H1 (cell line): ENCODE data around the gene PVALB. TPM values are rescaled to one million over a fixed set of nuclear protein-coding genes. Genes with fewer than 3 reads are reported as not detected.

Experiments
- CTCF ChIA-PET: fragments of 300-600 bp; sonication (Branson Sonifier 250); formaldehyde crosslinking; loops from one replicate; lab custom pipeline; 2021; ENCODE audit not compliant: partially characterized antibody; lab: Charles Lee
- POLR2A ChIA-PET: fragments of 300-600 bp; sonication (Branson Sonifier 250); formaldehyde crosslinking; loops from one replicate; lab custom pipeline; 2021; ENCODE audit warnings: inconsistent platforms; ENCODE audit not compliant: partially characterized antibody; lab: Charles Lee
- DNase-seq, 2 experiments: peaks; one replicate each; pipeline versions ENCODE4 v3.0.0 to v3.0.0-alpha.2; 2010 to 2022; ENCODE audit warnings: low spot score in 2 of 2, low read depth in 1 of 2, mixed read lengths in 1 of 2
- FAIRE-seq: peaks from 2 replicates; lab custom pipeline; 2011; peaks lifted over from hg19 to GRCh38; lab: Jason Lieb, UNC
- H2AFZ ChIP-seq: 2 replicates; pipeline ENCODE4 v1.8.1; 2012; ENCODE audit warnings: low read length, inconsistent platforms
- H2AK5ac ChIP-seq: 2 replicates; pipeline ENCODE4 v1.6.1; 2013; ENCODE audit warnings: low read depth, low read length
- H2BK120ac ChIP-seq: replicated peaks from 2 replicates; pipeline ENCODE3; 2013; ENCODE audit warnings: low read depth, low read length, inconsistent platforms
- H2BK12ac ChIP-seq: 2 replicates; pipeline ENCODE4 v1.6.1; 2013; ENCODE audit warnings: low read depth, low read length
- H2BK15ac ChIP-seq: 2 replicates; pipeline ENCODE4 v1.6.1; 2013; ENCODE audit warnings: low read length
- H2BK20ac ChIP-seq: 2 replicates; pipeline ENCODE4 v1.6.1; 2013; ENCODE audit warnings: low read length
- H2BK5ac ChIP-seq: 2 replicates; pipeline ENCODE4 v1.6.1; 2013; ENCODE audit warnings: low read depth, low read length
- H3K14ac ChIP-seq: 2 replicates; pipeline ENCODE4 v1.6.1; 2013; ENCODE audit warnings: inconsistent platforms; ENCODE audit not compliant: insufficient read length
- H3K18ac ChIP-seq: 2 replicates; pipeline ENCODE4 v1.6.1; 2013; ENCODE audit warnings: low read length; ENCODE audit errors: extremely low read depth
- H3K23ac ChIP-seq: 2 replicates; pipeline ENCODE4 v1.6.1; 2013; ENCODE audit warnings: inconsistent platforms; ENCODE audit not compliant: insufficient read length
- H3K23me2 ChIP-seq: 2 replicates; pipeline ENCODE4 v1.6.1; 2013; ENCODE audit warnings: low read depth, low read length
- H3K27ac ChIP-seq: 2 replicates; pipeline ENCODE4 v1.6.1; 2011; ENCODE audit warnings: low read depth, low read length, inconsistent platforms
- H3K27me3 ChIP-seq, 4 experiments: replicated peaks in 1 of 4; 1 replicate in 1 of 4; 2 replicates in 3 of 4; pipeline versions ENCODE4 v1.6.1 to v1.8.1; 2011 to 2013; ENCODE audit warnings: low read length in 3 of 4, mild to moderate bottlenecking in 3 of 4, inconsistent platforms in 2 of 4, mixed read lengths in 2 of 4, moderate library complexity in 1 of 4; ENCODE audit not compliant: control insufficient read depth in 3 of 4, insufficient read depth in 3 of 4; ENCODE audit errors: extremely low read depth in 1 of 4
- H3K36me3 ChIP-seq, 4 experiments: 2 replicates each; pipeline versions ENCODE4 v1.6.1 to v1.8.1; 2011 to 2013; ENCODE audit warnings: mild to moderate bottlenecking in 4 of 4, low read length in 3 of 4, moderate library complexity in 2 of 4, control low read depth in 1 of 4, inconsistent platforms in 1 of 4; ENCODE audit not compliant: insufficient read depth in 4 of 4, control insufficient read depth in 2 of 4
- H3K4ac ChIP-seq: replicated peaks from 2 replicates; pipeline ENCODE3; 2013; ENCODE audit warnings: low read length, low read depth, mixed read lengths, inconsistent platforms; ENCODE audit not compliant: insufficient read length
- H3K4me1 ChIP-seq, 4 experiments: replicated peaks in 1 of 4; 1 replicate in 1 of 4; 2 replicates in 3 of 4; pipeline versions ENCODE4 v1.6.1 to v1.8.1; 2011 to 2013; ENCODE audit warnings: low read length in 3 of 4, inconsistent platforms in 2 of 4, mixed read lengths in 1 of 4; ENCODE audit not compliant: insufficient read depth in 4 of 4, control insufficient read depth in 3 of 4
- H3K4me2 ChIP-seq, 2 experiments: 2 replicates each; pipeline versions ENCODE4 v1.6.1 to v1.8.1; 2011 to 2013; ENCODE audit warnings: low read depth in 2 of 2, low read length in 2 of 2, control low read depth in 1 of 2, inconsistent platforms in 1 of 2, mild to moderate bottlenecking in 1 of 2; ENCODE audit not compliant: insufficient read depth in 1 of 2
- H3K4me3 ChIP-seq, 4 experiments: fragments of 200-600, 300-600 bp in 1 of 4; sonication (generic), shearing (Covaris generic), sonication (Bioruptor Twin) in 1 of 4; 2 replicates each; pipeline versions ENCODE4 v1.5.1 to v1.8.1; 2011 to 2016; ENCODE audit warnings: low read length in 4 of 4, low read depth in 3 of 4, control low read depth in 2 of 4, inconsistent platforms in 2 of 4, mild to moderate bottlenecking in 2 of 4, mixed read lengths in 1 of 4, moderate library complexity in 1 of 4; ENCODE audit not compliant: insufficient read depth in 2 of 4; ENCODE audit errors: extremely low read depth in 1 of 4
- H3K56ac ChIP-seq: replicated peaks from 2 replicates; pipeline ENCODE3; 2013; ENCODE audit warnings: low read depth, mild to moderate bottlenecking, mixed read lengths, low read length, inconsistent platforms; ENCODE audit not compliant: insufficient read length
- H3K79me1 ChIP-seq: 2 replicates; pipeline ENCODE4 v1.6.1; 2013; ENCODE audit warnings: low read depth, low read length, control low read depth
- H3K79me2 ChIP-seq, 2 experiments: 2 replicates each; pipeline versions ENCODE4 v1.6.1 to v1.8.1; 2012 to 2013; ENCODE audit warnings: low read length in 2 of 2, mild to moderate bottlenecking in 2 of 2, inconsistent platforms in 1 of 2; ENCODE audit not compliant: insufficient read depth in 2 of 2, control insufficient read depth in 1 of 2
- H3K9ac ChIP-seq, 4 experiments: replicated peaks in 1 of 4; 1 replicate in 1 of 4; 2 replicates in 3 of 4; pipeline versions ENCODE4 v1.6.1 to v1.8.1; 2011 to 2013; ENCODE audit warnings: low read depth in 3 of 4, low read length in 3 of 4, control low read depth in 2 of 4, mild to moderate bottlenecking in 2 of 4, moderate library complexity in 2 of 4, inconsistent platforms in 1 of 4; ENCODE audit errors: extremely low read depth in 1 of 4
- H3K9me3 ChIP-seq, 2 experiments: 2 replicates each; pipeline versions ENCODE4 v1.6.1 to v1.8.1; 2012 to 2013; ENCODE audit warnings: mild to moderate bottlenecking in 2 of 2, moderate library complexity in 2 of 2, control low read depth in 1 of 2, inconsistent platforms in 1 of 2, low read depth in 1 of 2, low read length in 1 of 2, mixed read lengths in 1 of 2; ENCODE audit not compliant: insufficient read depth in 2 of 2
- H4K20me1 ChIP-seq, 2 experiments: replicated peaks in 1 of 2; 2 replicates each; pipeline versions ENCODE3 to v1.8.1; 2011 to 2013; ENCODE audit warnings: inconsistent platforms in 2 of 2, low read length in 2 of 2, mild to moderate bottlenecking in 1 of 2; ENCODE audit not compliant: insufficient read depth in 2 of 2, control insufficient read depth in 1 of 2
- H4K5ac ChIP-seq: 2 replicates; pipeline ENCODE4 v1.6.1; 2013; ENCODE audit warnings: low read length, low read depth, mixed read lengths, inconsistent platforms; ENCODE audit not compliant: insufficient read length
- H4K8ac ChIP-seq: 2 replicates; pipeline ENCODE4 v1.8.0; 2013; ENCODE audit warnings: mild to moderate bottlenecking, moderate library complexity, low read length, inconsistent platforms; ENCODE audit not compliant: insufficient read depth; ENCODE audit errors: extremely low read depth
- H4K91ac ChIP-seq: replicated peaks from 2 replicates; pipeline ENCODE3; 2013; ENCODE audit warnings: low read length, mixed read lengths, inconsistent platforms; ENCODE audit not compliant: insufficient read length
- CTCF ChIP-seq, 3 experiments: IDR thresholded peaks; 1 replicate in 2 of 3; 2 replicates in 1 of 3; pipeline versions ENCODE4 v1.5.1 to v1.6.1; 2011; ENCODE audit warnings: low read length in 3 of 3, mild to moderate bottlenecking in 3 of 3, inconsistent platforms in 2 of 3, low read depth in 1 of 3, moderate library complexity in 1 of 3; ENCODE audit not compliant: insufficient read depth in 1 of 3; ENCODE audit errors: control extremely low read depth in 1 of 3
- E2F6 ChIP-seq: IDR thresholded peaks from 2 replicates; pipeline ENCODE4 v1.6.1; 2012; ENCODE audit warnings: inconsistent platforms
- FOSL1 ChIP-seq: IDR thresholded peaks from 2 replicates; pipeline ENCODE4 v1.6.1; 2011; ENCODE audit warnings: mild to moderate bottlenecking, low read depth, low read length, moderate library complexity; ENCODE audit not compliant: insufficient read depth
- KDM5A ChIP-seq: fragments of 200-600 bp; IDR thresholded peaks from 2 replicates; pipeline ENCODE4 v1.7.1; 2012; ENCODE audit warnings: mild to moderate bottlenecking, low read length, inconsistent platforms, mixed read lengths
- NRF1 ChIP-seq: IDR thresholded peaks from 2 replicates; pipeline ENCODE4 v1.6.1; 2011; ENCODE audit warnings: mild to moderate bottlenecking, low read depth, low read length, improper control_type of control experiment
- POU5F1 ChIP-seq: IDR thresholded peaks from 2 replicates; pipeline ENCODE4 v1.6.1; 2011; ENCODE audit warnings: low read depth, mild to moderate bottlenecking, low read length, moderate library complexity
- SIN3A ChIP-seq, 2 experiments: IDR thresholded peaks in 1 of 2; conservative IDR thresholded peaks in 1 of 2; 2 replicates each; pipeline ENCODE4 v1.6.1; 2011 to 2012; ENCODE audit warnings: low read length in 2 of 2, improper control_type of control experiment in 1 of 2, low read depth in 1 of 2, mild to moderate bottlenecking in 1 of 2
- TEAD4 ChIP-seq: IDR thresholded peaks from 2 replicates; pipeline ENCODE4 v1.6.1; 2012; ENCODE audit warnings: low read depth, low read length, inconsistent platforms, mixed read lengths
- WGBS, 2 experiments: shearing (Covaris generic) in 1 of 2; methylation state at CpG; one replicate each; pipeline versions ENCODE4 v1.1.6 to v1.1.7; 2013 to 2015; ENCODE audit warnings: low lambda C conversion rate in 2 of 2, mixed read lengths in 2 of 2, inconsistent platforms in 1 of 2, low coverage in 1 of 2, missing lambda C conversion rate in 1 of 2; ENCODE audit not compliant: insufficient replicate concordance in 2 of 2, insufficient coverage in 1 of 2, insufficient read length in 1 of 2; ENCODE audit errors: extremely low coverage in 1 of 2, missing lambda C conversion rate in 1 of 2; 5-methylcytosine and 5-hydroxymethylcytosine counted together
- polyA plus RNA-seq, 7 experiments: library from polyadenylated mRNA; depleted of rRNA in 3 of 7; stranded (reverse) in 5 of 7; unstranded in 2 of 7; fragments of >200 nt in 5 of 7; fragments of 200-250 nt in 2 of 7; gene quantifications; 1 replicate in 5 of 7; 2 replicates in 1 of 7; 4 replicates in 1 of 7; pipeline versions ENCODE4 v1.2.1 to v1.2.3, GENCODE V29; 2011 to 2013; ENCODE audit warnings: missing spikeins in 2 of 7, mixed read lengths in 2 of 7
- total RNA-seq: library from RNA; stranded (reverse); fragmentation: NEBNext Ultra II Directional; extraction: Animal tissue kit (Norgen Biotek cat#: 25700); gene quantifications from 2 replicates; pipeline ENCODE4 v1.2.1, GENCODE V29; 2021

PVALB gene
- total and polyA plus RNA-seq, 2 of the 8 experiments (the other 6 are each of a cell fraction or from before 2014, with no cell fraction given): 1.7 to 5.4 TPM

GRCh38 chr22:36761553-36762240, 55.1 kb downstream of the PVALB start:
- no peak overlapping the region for H2AK5ac ChIP-seq
- no peak overlapping the region for H4K91ac ChIP-seq
- no peak overlapping the region for H3K18ac ChIP-seq
- H3K23me2 ChIP-seq: no peaks in the 10 kb centered on the region
- H2BK15ac ChIP-seq: no peak overlapping the region
- no peak overlapping the region for H4K8ac ChIP-seq
- CTCF ChIA-PET: interaction anchor here (0.7 to 6.4 kb wide), 6 partner anchors 8 to 223 kb away, joined by 3 to 43 read pairs (median 8); no protein-coding TSS in a partner anchor
- peaks cover 0 to 2% (median 0%) of the 10 kb centered on the region in 4 experiments; a peak in 2 of 7 replicates for H3K4me1 ChIP-seq
- FAIRE-seq (no peak), DNase-seq (no peak)
- H2BK120ac ChIP-seq: no peak overlapping the region
- no peak overlapping the region for H4K5ac ChIP-seq
- H3K9me3 ChIP-seq: no peaks in the 10 kb centered on the region
- H4K20me1 ChIP-seq: peaks cover 0 to 2% of the 10 kb centered on the region in 2 experiments
- no peak overlapping the region for H3K14ac ChIP-seq
- no peak overlapping the region for H3K4me2 ChIP-seq
- H3K79me2 ChIP-seq: no peaks in the 10 kb centered on the region
- no peak overlapping the region for H3K56ac ChIP-seq
- POLR2A ChIA-PET: interaction anchor here (1.0 to 1.4 kb wide), 2 partner anchors 9 to 12 kb away, joined by 3 read pairs; no protein-coding TSS in a partner anchor
- H3K79me1 ChIP-seq: no peaks in the 10 kb centered on the region
- H2BK12ac ChIP-seq: no peak overlapping the region
- no peak overlapping the region for H2BK5ac ChIP-seq
- H3K4me3 ChIP-seq: no peak overlapping the region
- H3K23ac ChIP-seq: no peak overlapping the region
- WGBS, 2 experiments: 85% methylated on average over 10 of the region's 10 CpGs; no CpG with 5 or more reads in 1 of the 2 experiments
- H3K27me3 ChIP-seq: no peaks in the 10 kb centered on the region
- H3K9ac ChIP-seq: no peak overlapping the region
- H2AFZ ChIP-seq: no peak overlapping the region
- no peak overlapping the region for H3K27ac ChIP-seq
- no peak overlapping the region for H2BK20ac ChIP-seq
- no peak overlapping the region for H3K4ac ChIP-seq
- peaks cover 3 to 15% (median 11%) of the 10 kb centered on the region in 4 experiments; a peak in 5 of 8 replicates for H3K36me3 ChIP-seq
- no peak for TF ChIP-seq SIN3A (conservative IDR thresholded peaks at IDR 0.05 in 1 of 2, IDR thresholded peaks at IDR 0.05 in 1 of 2; ENCODE audit: low read depth in 1 of 2, low read length in 2 of 2)
- no peak for TF ChIP-seq E2F6
- no peak for TF ChIP-seq POU5F1
- no peak for TF ChIP-seq KDM5A
- TF ChIP-seq CTCF (IDR thresholded peaks at IDR 0.05; ENCODE audit: control extremely low read depth in 1 of 3, insufficient read depth in 1 of 3, low read depth in 1 of 3, low read length in 3 of 3): no peak
- no peak for TF ChIP-seq NRF1
- TF ChIP-seq TEAD4: no peak
- TF ChIP-seq FOSL1: no peak
